Measurements from ENCODE around the gene GPX7.

Gene GPX7

GRCh38 chr1:52590266-52590665 is 11.9 kb upstream of the GPX7 start:
- no peak overlapping the region for H3K27ac ChIP-seq (ENCODE audit: low read depth, low read length)
- no peaks in the 10 kb centered on the region for H3K79me2 ChIP-seq (ENCODE audit: insufficient read depth, low read length)
- H2AFZ ChIP-seq (ENCODE audit: low read depth, low read length, severe bottlenecking), result no peak overlapping the region
- H4K20me1 ChIP-seq (ENCODE audit: low read depth, low read length), result no peaks in the 10 kb centered on the region
- no peak for TF ChIP-seq EZH2phosphoT487 (conservative IDR thresholded peaks at IDR 0.05; ENCODE audit: low read length)
- TF ChIP-seq CTCF (IDR thresholded peaks at IDR 0.05; ENCODE audit: insufficient read depth, low read length, poor library complexity, severe bottlenecking), result no peak
- H3F3A ChIP-seq (ENCODE audit: insufficient read depth), result peaks cover 15% of the 10 kb centered on the region
- no peaks in the 10 kb centered on the region for H3K27me3 ChIP-seq (ENCODE audit: low read length)
- no peak overlapping the region for H3K4me2 ChIP-seq (ENCODE audit: low read depth, low read length, poor library complexity, severe bottlenecking)
- H3K36me3 ChIP-seq (ENCODE audit: low read length), result no peaks in the 10 kb centered on the region
- H3K4me3 ChIP-seq (ENCODE audit: insufficient read depth, low read length, poor library complexity, severe bottlenecking), result no peak overlapping the region
- no peak overlapping the region for H3K9ac ChIP-seq (ENCODE audit: low read length)
- no peaks in the 10 kb centered on the region for H3K9me2 ChIP-seq (replicated peaks; ENCODE audit: insufficient read depth, low read length)
- no peaks in the 10 kb centered on the region for H3K9me3 ChIP-seq (ENCODE audit: insufficient read depth, low read length)

GRCh38 chr1:52592637-52593323 is 9.4 kb upstream of the GPX7 start:
- Histone ChIP-seq H3K9ac (ENCODE audit: low read length) (peak overlapping the region; percentile 28), H3K36me3 (ENCODE audit: low read length) (no peaks in the 10 kb centered on the region), H3K4me2 (ENCODE audit: low read depth, low read length, poor library complexity, severe bottlenecking) (peak overlapping the region; percentile 79), H2AFZ (ENCODE audit: low read depth, low read length, severe bottlenecking) (no peak overlapping the region), H3F3A (ENCODE audit: insufficient read depth) (peaks cover 15% of the 10 kb centered on the region), H3K9me2 (replicated peaks; ENCODE audit: insufficient read depth, low read length) (no peaks in the 10 kb centered on the region), H3K27me3 (ENCODE audit: low read length) (no peaks in the 10 kb centered on the region), H3K79me2 (ENCODE audit: insufficient read depth, low read length) (no peaks in the 10 kb centered on the region), H3K9me3 (ENCODE audit: insufficient read depth, low read length) (no peaks in the 10 kb centered on the region), H4K20me1 (ENCODE audit: low read depth, low read length) (no peaks in the 10 kb centered on the region), H3K4me3 (ENCODE audit: insufficient read depth, low read length, poor library complexity, severe bottlenecking) (peak overlapping the region; percentile 25), H3K27ac (ENCODE audit: low read depth, low read length) (peak overlapping the region; percentile 91)
- TF ChIP-seq EZH2phosphoT487 (conservative IDR thresholded peaks at IDR 0.05; ENCODE audit: low read length) (no peak), CTCF (IDR thresholded peaks at IDR 0.05; ENCODE audit: insufficient read depth, low read length, poor library complexity, severe bottlenecking) (no peak)

- H3F3A ChIP-seq (ENCODE audit: insufficient read depth), result peaks cover 15% of the 10 kb centered on the region
- peak overlapping the region; percentile 25 for H3K4me3 ChIP-seq (ENCODE audit: insufficient read depth, low read length, poor library complexity, severe bottlenecking)
- H3K27ac ChIP-seq (ENCODE audit: low read depth, low read length), result peak overlapping the region; percentile 91
- no peaks in the 10 kb centered on the region for H3K9me3 ChIP-seq (ENCODE audit: insufficient read depth, low read length)
- H3K9me2 ChIP-seq (replicated peaks; ENCODE audit: insufficient read depth, low read length), result no peaks in the 10 kb centered on the region
- no peak overlapping the region for H2AFZ ChIP-seq (ENCODE audit: low read depth, low read length, severe bottlenecking)
- no peaks in the 10 kb centered on the region for H3K36me3 ChIP-seq (ENCODE audit: low read length)
- no peaks in the 10 kb centered on the region for H4K20me1 ChIP-seq (ENCODE audit: low read depth, low read length)
- H3K79me2 ChIP-seq (ENCODE audit: insufficient read depth, low read length), result no peaks in the 10 kb centered on the region
- no peaks in the 10 kb centered on the region for H3K27me3 ChIP-seq (ENCODE audit: low read length)
- H3K9ac ChIP-seq (ENCODE audit: low read length), result peak overlapping the region; percentile 28
- H3K4me2 ChIP-seq (ENCODE audit: low read depth, low read length, poor library complexity, severe bottlenecking), result peak overlapping the region; percentile 79
- TF ChIP-seq EZH2phosphoT487 (conservative IDR thresholded peaks at IDR 0.05; ENCODE audit: low read length) (no peak), CTCF (IDR thresholded peaks at IDR 0.05; ENCODE audit: insufficient read depth, low read length, poor library complexity, severe bottlenecking) (no peak)
Measured at GRCh38 chr1:52593495-52593894, 8.7 kb upstream of the GPX7 start.

All from SU-DHL-6 (cell line).